Epithelial cell of esophagus (primary cell): Measurements from ENCODE around the gene C22orf15.

ENCODE experiments used
- DNase-seq: peaks from one replicate; pipeline ENCODE4 v3.0.0; 2010; ENCODE audit warnings: low read depth
- H3K4me3 ChIP-seq: 2 replicates; pipeline ENCODE4 v1.5.1; 2011; ENCODE audit warnings: mild to moderate bottlenecking, low read length, control low read depth
- CTCF ChIP-seq: IDR thresholded peaks from 2 replicates; pipeline ENCODE4 v1.5.1; 2011; ENCODE audit warnings: low read depth, mild to moderate bottlenecking, low read length, control low read depth, inconsistent platforms; ENCODE audit not compliant: insufficient read depth; ENCODE audit errors: missing control alignments

The C22orf15 gene

DNA sequence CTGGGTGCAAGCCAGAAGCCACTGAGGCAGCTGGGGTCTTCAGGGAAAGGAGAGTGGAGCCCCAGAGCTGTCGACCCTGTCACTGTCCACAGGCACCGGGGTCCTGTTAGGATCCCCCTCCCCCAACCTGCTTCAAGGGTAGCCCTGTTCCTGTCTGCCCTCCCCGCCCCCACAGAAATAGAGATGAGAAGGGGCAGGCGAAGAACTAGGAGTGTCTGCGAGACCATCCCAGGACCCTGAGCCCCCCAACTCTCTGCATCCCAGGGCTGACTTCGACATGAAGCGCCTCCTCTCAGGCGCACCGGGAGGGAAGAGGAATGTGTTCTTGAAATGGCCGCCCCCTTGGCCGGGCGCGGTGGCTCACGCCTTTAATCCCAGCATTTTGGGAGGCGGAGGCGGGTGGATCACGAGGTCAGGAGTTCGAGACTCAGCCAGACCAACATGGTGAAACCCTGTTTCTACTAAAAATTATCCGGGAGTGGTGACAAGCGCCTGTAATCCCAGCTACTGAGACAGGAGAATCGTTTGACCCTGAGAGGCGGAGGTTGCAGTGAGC, 11.3 kb upstream of the C22orf15 start:
- no peak for DNase-seq
- TF ChIP-seq CTCF: no peak
- H3K4me3 ChIP-seq: peak overlapping the region; percentile 80

DNA sequence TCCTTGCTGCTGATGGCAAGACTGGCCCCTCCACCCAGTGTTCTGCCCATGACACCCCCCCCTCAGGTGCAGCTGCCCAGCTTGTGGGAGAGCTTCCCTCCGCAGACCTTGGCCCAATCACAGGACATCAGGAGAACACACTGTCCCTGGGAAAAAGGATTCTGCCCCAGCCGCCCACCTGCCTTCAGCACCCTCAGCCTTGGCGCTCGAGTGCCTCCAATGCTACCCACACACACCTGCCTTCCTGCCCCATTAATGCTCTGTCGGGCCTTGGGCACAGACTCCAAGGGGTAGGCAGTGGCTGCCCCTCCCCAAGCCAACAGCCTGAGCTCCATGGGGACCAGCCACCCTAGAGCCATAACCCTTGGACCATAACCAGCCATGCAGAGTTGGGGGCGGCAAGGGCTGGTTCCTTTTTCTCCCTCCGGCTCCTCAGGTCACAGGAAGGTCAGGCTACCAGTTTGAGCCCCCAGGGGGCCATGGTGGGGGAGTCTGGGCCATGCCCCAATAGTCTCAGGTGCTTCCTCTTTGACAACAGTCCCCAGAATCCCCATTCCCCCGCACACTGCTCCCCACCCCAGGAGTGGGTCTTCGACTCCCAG, 10.6 kb upstream of the C22orf15 start:
- TF ChIP-seq CTCF: no peak
- no peak for DNase-seq
- H3K4me3 ChIP-seq: no peak overlapping the region

- DNase-seq: no peak
- H3K4me3 ChIP-seq: no peak overlapping the region
- no peak for TF ChIP-seq CTCF
Measured at GRCh38 chr22:23752750-23753149, 10.0 kb upstream of the C22orf15 start.

DNA sequence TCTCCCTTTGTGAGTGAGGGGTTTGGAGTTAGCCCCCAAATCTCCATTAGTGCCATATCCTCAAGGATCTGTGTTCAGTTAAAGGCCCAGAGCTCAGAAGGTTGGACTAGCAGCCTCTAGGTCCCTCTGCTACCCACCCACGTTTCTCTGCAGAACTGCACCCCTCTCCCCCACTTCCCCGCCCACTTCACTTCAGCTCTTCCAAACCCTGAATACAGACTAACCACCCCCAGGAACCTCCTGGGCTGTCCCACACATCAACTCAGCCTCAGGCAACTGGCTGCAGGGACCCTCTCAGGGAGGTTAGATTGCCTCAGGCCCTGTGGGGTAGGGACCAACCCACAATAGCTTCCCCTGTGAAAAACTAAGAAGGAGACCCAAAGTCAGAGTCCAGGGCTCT, 9.4 kb upstream of the C22orf15 start:
- no peak overlapping the region for H3K4me3 ChIP-seq
- TF ChIP-seq CTCF: no peak
- DNase-seq: no peak

GRCh38 chr22:23754220-23754919, 8.4 kb upstream of the C22orf15 start, which contains the start of gene VPREB3:
Gene VPREB3, minus strand, starts transcription at chr22:23754425. Its CDS starts 62 bp downstream, at chr22:23754363.
- DNase-seq: no peak
- no peak within 1 kb of the TSS for H3K4me3 ChIP-seq
- TF ChIP-seq CTCF: no peak

- DNase-seq: no peak
- H3K4me3 ChIP-seq: no peak overlapping the region
- TF ChIP-seq CTCF: no peak
Measured at GRCh38 chr22:23754980-23755636, 7.7 kb upstream of the C22orf15 start.
